ENCODE results near the gene CCDC88C.

CCDC88C gene

DNA sequence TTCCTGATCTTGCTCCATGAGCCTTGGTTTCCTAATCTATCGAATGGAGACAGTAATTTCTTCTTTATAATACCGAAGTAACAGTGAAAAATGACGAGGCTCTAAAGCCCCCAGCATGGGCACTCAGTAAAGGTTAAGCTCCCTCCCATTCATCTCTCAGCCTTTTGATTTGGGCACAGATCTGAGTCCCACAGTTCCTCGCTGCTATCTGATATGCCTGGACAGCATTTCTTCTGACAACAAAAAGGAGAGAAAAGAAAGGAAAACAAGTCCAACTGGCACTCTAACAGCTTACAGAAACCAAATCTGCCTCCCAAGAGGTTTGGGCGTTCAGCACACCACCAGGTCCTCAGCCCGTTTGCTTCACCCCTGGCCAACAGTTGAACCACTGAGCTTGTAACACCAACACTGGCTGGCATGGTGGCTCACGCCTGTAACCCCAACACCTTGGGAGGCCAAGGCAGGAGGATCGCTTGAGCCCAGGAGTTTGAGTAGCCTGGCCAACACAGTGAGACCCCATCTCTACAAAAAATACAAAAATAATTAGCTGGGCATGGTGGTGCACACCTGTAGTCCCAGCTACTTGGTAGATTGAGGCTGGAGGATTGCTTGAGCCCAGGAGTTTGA, 19.5 kb downstream of the CCDC88C start:
- no peak for DNase-seq (ENCODE audit: low read depth in 1 of 2, low spot score in 1 of 2)

- peak in 1 of 2 donors; percentile 27 for DNase-seq (ENCODE audit: low read depth in 1 of 2, low spot score in 1 of 2)
These were observed 20.4 kb downstream of the CCDC88C start for GRCh38 chr14:91396959-91397815.

GRCh38 chr14:91396013-91396660, 21.5 kb downstream of the CCDC88C start:
- DNase-seq (ENCODE audit: low read depth in 1 of 2, low spot score in 1 of 2), result no peak

DNA sequence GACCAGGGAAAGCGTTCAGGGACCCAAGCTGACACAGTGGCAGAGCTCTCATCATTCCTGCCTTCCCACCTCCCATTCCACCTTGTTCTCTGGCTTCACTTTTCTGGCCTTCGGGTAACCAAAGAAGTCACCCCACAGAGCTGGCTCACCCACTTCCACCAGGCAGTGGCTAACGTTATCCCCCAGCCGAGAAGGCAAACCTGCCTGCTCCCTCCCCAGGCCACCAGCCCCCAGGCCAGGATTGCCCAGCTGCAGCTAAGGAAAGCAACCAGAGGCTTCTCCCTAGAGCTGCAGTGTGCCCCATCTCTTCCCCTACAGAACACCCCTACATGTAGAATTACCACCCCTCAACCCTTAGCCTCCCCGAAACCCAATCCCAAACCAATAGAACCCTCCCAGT, 22.2 kb downstream of the CCDC88C start:
- no peak for DNase-seq (ENCODE audit: low read depth in 1 of 2, low spot score in 1 of 2)

GRCh38 chr14:91394105-91395081, 23.2 kb downstream of the CCDC88C start:
- no peak for DNase-seq (ENCODE audit: low read depth in 1 of 2, low spot score in 1 of 2)

GRCh38 chr14:91392623-91393303, 24.9 kb downstream of the CCDC88C start:
- DNase-seq (ENCODE audit: low read depth in 1 of 2, low spot score in 1 of 2), result no peak

GRCh38 chr14:91390165-91390778, 27.3 kb downstream of the CCDC88C start:
- no peak for DNase-seq (ENCODE audit: low read depth in 1 of 2, low spot score in 1 of 2)

DNA sequence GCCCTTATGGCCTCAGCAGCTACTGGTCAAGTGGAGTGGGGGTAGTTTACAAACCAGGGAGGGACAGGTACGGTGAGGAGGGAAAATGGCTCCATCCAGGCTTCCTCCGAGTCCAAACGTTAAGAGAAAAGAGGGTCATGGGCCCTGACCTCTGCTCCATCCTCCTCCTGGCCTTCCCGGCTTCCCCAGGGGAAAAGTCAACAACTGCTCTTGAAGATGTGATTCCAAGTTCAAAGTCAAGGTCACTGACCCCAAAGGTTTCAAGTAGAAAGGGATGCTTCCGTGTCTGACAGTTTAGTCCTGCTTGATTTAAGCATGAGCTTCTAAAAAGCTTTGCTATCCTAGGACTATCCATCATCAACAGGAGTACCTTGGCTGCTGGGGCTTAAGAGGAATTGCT, 28.5 kb downstream of the CCDC88C start:
- no peak for DNase-seq (ENCODE audit: low read depth in 1 of 2, low spot score in 1 of 2)

- DNase-seq (ENCODE audit: low read depth in 1 of 2, low spot score in 1 of 2), result no peak
These were observed 29.1 kb downstream of the CCDC88C start for GRCh38 chr14:91388551-91388975.

DNA sequence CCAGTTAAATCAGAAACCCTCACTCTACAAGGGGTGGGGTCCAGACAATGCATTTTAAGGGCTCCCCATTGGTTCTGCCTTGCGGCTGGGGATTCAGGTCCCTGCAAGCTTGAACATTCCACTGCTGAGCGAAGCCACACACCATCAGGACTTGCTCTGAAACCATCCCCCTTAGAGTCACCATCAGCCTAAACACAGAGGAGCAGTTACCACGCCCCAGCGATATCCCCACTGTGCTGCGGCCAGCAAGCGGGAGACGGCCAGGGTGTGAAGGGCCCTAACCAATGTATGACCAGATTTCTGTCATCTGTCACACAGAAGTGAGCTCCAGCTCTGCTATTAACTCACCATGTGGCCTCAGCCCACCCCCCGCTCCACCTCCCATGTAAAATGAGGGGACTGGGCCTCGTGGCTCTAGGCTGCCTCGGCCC, 29.7 kb downstream of the CCDC88C start:
- no peak for DNase-seq (ENCODE audit: low read depth in 1 of 2, low spot score in 1 of 2)

GRCh38 chr14:91387169-91387835, 30.3 kb downstream of the CCDC88C start:
- no peak for DNase-seq (ENCODE audit: low read depth in 1 of 2, low spot score in 1 of 2)

GRCh38 chr14:91385697-91386096, 31.9 kb downstream of the CCDC88C start:
- no peak for DNase-seq (ENCODE audit: low read depth in 1 of 2, low spot score in 1 of 2)

DNA sequence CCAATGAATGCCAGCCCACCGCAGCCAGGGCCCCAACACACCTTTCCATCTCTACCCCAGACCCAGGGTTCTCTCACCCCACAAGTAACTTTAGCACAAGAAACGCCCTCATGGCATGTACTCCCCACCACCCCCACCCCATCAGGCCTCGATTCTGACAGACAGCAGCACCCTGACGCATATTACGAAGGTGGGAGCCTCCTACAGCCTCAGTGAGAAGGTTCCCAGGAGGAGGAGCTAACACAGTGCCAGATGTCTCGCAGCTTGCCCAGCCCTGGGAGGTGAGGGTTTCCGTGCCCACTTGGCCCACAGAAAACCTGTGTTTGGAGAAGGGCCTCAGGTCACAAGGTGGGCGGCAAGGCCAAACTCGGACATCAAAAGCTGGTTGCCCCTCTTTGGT, 32.4 kb downstream of the CCDC88C start:
- no peak for DNase-seq (ENCODE audit: low read depth in 1 of 2, low spot score in 1 of 2)

DNA sequence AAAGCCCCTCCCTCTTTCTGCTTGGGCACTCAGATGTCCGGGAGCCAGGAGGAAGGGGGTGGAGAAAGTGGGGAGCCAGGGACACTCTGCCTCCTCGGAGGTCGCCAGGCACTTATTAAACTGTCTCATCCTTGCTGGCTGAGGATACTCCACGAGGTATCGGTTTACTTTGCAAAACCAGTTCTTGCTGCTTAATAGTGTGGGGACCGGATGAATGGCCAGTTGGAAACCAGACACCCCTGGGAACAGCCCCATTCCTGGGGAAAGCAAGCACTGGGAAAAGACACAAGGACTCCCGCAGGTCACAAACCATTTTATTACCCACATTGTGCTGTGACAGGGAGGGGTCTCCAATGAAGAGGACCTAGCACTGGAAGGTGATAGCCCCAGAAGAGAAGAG, 34.2 kb downstream of the CCDC88C start:
- DNase-seq (ENCODE audit: low read depth in 1 of 2, low spot score in 1 of 2), result no peak

GRCh38 chr14:91381801-91382670, 35.6 kb downstream of the CCDC88C start:
- no peak for DNase-seq (ENCODE audit: low read depth in 1 of 2, low spot score in 1 of 2)

GRCh38 chr14:91380610-91381371, 36.8 kb downstream of the CCDC88C start:
- no peak for DNase-seq (ENCODE audit: low read depth in 1 of 2, low spot score in 1 of 2)

- DNase-seq (ENCODE audit: low read depth in 1 of 2, low spot score in 1 of 2), result no peak
These were observed 37.5 kb downstream of the CCDC88C start for GRCh38 chr14:91380123-91380522.

- no peak for DNase-seq (ENCODE audit: low read depth in 1 of 2, low spot score in 1 of 2)
These were observed 38.1 kb downstream of the CCDC88C start for GRCh38 chr14:91379579-91379932.

Data from activated T-helper 1 cell treated with anti-CD3 and anti-CD28 coated beads, Interleukin-2, amount 50 U/mL, for 16 hours (primary cell).